ENCODE data around the gene SETBP1. TPM values are rescaled to one million over a fixed set of nuclear protein-coding genes. Genes with fewer than 3 reads are reported as not detected.

The SETBP1 gene
- total RNA-seq, 2 donors from 2014 or later, result 17.3 to 20.1 TPM

- H3K4me3 Mint-ChIP-seq, result no peak overlapping the region
- WGBS, 2 experiments (ENCODE audit: insufficient coverage in 1 of 2, insufficient read length in 1 of 2), result 92 to 94% methylated on average over 2 of the region's 2 CpGs
- Histone ChIP-seq H3K4me1 (ENCODE audit: control insufficient read depth, insufficient read depth, low read length) (peaks cover 14% of the 10 kb centered on the region), H3K4me3 (ENCODE audit: low read length) (no peak overlapping the region), H3K36me3 (ENCODE audit: control insufficient read depth, insufficient read depth, low read length) (peaks cover 3% of the 10 kb centered on the region), H3K9ac (ENCODE audit: extremely low read depth, low read length, poor library complexity, severe bottlenecking) (no peak overlapping the region), H3K27ac (ENCODE audit: low read depth, low read length) (no peak overlapping the region), H3K27me3 (ENCODE audit: control insufficient read depth, insufficient read depth, low read length, poor library complexity, severe bottlenecking) (no peaks in the 10 kb centered on the region), H3K9me3 (ENCODE audit: control insufficient read depth, low read length) (no peaks in the 10 kb centered on the region)
- TF ChIP-seq CTCF (conservative IDR thresholded peaks at IDR 0.05), result no peak
- no peak for DNase-seq
- H3K4me1 Mint-ChIP-seq, result peaks cover 26% of the 10 kb centered on the region
- H3K9me3 Mint-ChIP-seq, result no peaks in the 10 kb centered on the region
- H3K27me3 Mint-ChIP-seq (ENCODE audit: insufficient read depth), result no peaks in the 10 kb centered on the region
- H3K36me3 Mint-ChIP-seq (ENCODE audit: low read depth), result no peaks in the 10 kb centered on the region
- no peak overlapping the region for H3K27ac Mint-ChIP-seq
These were observed 90.0 kb downstream of the SETBP1 start for GRCh38 chr18:44770641-44771040.

- WGBS, 2 experiments (ENCODE audit: insufficient coverage in 1 of 2, insufficient read length in 1 of 2), result 91 to 95% methylated on average over 3 to 5 of the region's 5 CpGs
- no peak for TF ChIP-seq CTCF (conservative IDR thresholded peaks at IDR 0.05)
- Mint-ChIP-seq H3K4me1 (peaks cover 33% of the 10 kb centered on the region), H3K27me3 (ENCODE audit: insufficient read depth) (no peaks in the 10 kb centered on the region), H3K27ac (no peak overlapping the region), H3K4me3 (no peak overlapping the region), H3K9me3 (no peaks in the 10 kb centered on the region), H3K36me3 (ENCODE audit: low read depth) (no peaks in the 10 kb centered on the region)
- peaks cover 3% of the 10 kb centered on the region for H3K36me3 ChIP-seq (ENCODE audit: control insufficient read depth, insufficient read depth, low read length)
- no peak for DNase-seq
- H3K9ac ChIP-seq (ENCODE audit: extremely low read depth, low read length, poor library complexity, severe bottlenecking), result no peak overlapping the region
- no peak overlapping the region for H3K4me3 ChIP-seq (ENCODE audit: low read length)
- peaks cover 14% of the 10 kb centered on the region for H3K4me1 ChIP-seq (ENCODE audit: control insufficient read depth, insufficient read depth, low read length)
- H3K9me3 ChIP-seq (ENCODE audit: control insufficient read depth, low read length), result no peaks in the 10 kb centered on the region
- no peak overlapping the region for H3K27ac ChIP-seq (ENCODE audit: low read depth, low read length)
- H3K27me3 ChIP-seq (ENCODE audit: control insufficient read depth, insufficient read depth, low read length, poor library complexity, severe bottlenecking), result no peaks in the 10 kb centered on the region
These were observed 90.9 kb downstream of the SETBP1 start for GRCh38 chr18:44771572-44771955.

- H3K4me1 Mint-ChIP-seq, result peaks cover 33% of the 10 kb centered on the region
- no peaks in the 10 kb centered on the region for H3K9me3 ChIP-seq (ENCODE audit: control insufficient read depth, low read length)
- no peak for DNase-seq
- H3K9ac ChIP-seq (ENCODE audit: extremely low read depth, low read length, poor library complexity, severe bottlenecking), result no peak overlapping the region
- no peak for TF ChIP-seq CTCF (conservative IDR thresholded peaks at IDR 0.05)
- H3K27me3 ChIP-seq (ENCODE audit: control insufficient read depth, insufficient read depth, low read length, poor library complexity, severe bottlenecking), result no peaks in the 10 kb centered on the region
- no peak overlapping the region for H3K27ac ChIP-seq (ENCODE audit: low read depth, low read length)
- H3K36me3 Mint-ChIP-seq (ENCODE audit: low read depth), result no peaks in the 10 kb centered on the region
- H3K36me3 ChIP-seq (ENCODE audit: control insufficient read depth, insufficient read depth, low read length), result peaks cover 3% of the 10 kb centered on the region
- no peak overlapping the region for H3K4me3 Mint-ChIP-seq
- H3K27ac Mint-ChIP-seq, result no peak overlapping the region
- no peaks in the 10 kb centered on the region for H3K27me3 Mint-ChIP-seq (ENCODE audit: insufficient read depth)
- H3K4me3 ChIP-seq (ENCODE audit: low read length), result no peak overlapping the region
- H3K9me3 Mint-ChIP-seq, result no peaks in the 10 kb centered on the region
- WGBS, 2 experiments (ENCODE audit: insufficient coverage in 1 of 2, insufficient read length in 1 of 2), result 91 to 97% methylated on average over 6 to 13 of the region's 14 CpGs
- H3K4me1 ChIP-seq (ENCODE audit: control insufficient read depth, insufficient read depth, low read length), result peaks cover 14% of the 10 kb centered on the region
These were observed 91.5 kb downstream of the SETBP1 start for GRCh38 chr18:44771956-44772917.

Measured in endodermal cell (in vitro differentiated cells).